BLaER1 (cell line): ENCODE measurements around the gene EEF1A2.

ENCODE experiments used
- H3K27ac ChIP-seq: shearing (Covaris generic); formaldehyde crosslinking; 2 replicates; pipeline ENCODE4 v1.8.1; 2022
- H3K27me3 ChIP-seq: shearing (Covaris generic); formaldehyde crosslinking; 2 replicates; pipeline ENCODE4 v1.8.1; 2022
- H3K36me3 ChIP-seq: shearing (Covaris generic); formaldehyde crosslinking; 2 replicates; pipeline ENCODE4 v1.8.1; 2022
- H3K4me1 ChIP-seq: shearing (Covaris generic); formaldehyde crosslinking; 2 replicates; pipeline ENCODE4 v1.8.1; 2022
- H3K4me2 ChIP-seq: shearing (Covaris generic); formaldehyde crosslinking; 2 replicates; pipeline ENCODE4 v1.8.1; 2022
- H3K4me3 ChIP-seq: shearing (Covaris generic); formaldehyde crosslinking; 2 replicates; pipeline ENCODE4 v1.8.1; 2022
- H3K9ac ChIP-seq: shearing (Covaris generic); formaldehyde crosslinking; 2 replicates; pipeline ENCODE4 v1.8.1; 2022
- H3K9me3 ChIP-seq: shearing (Covaris generic); formaldehyde crosslinking; 2 replicates; pipeline ENCODE4 v1.8.1; 2022
- H4K20me1 ChIP-seq: shearing (Covaris generic); formaldehyde crosslinking; 2 replicates; pipeline ENCODE4 v1.8.1; 2022
- Cebpa-rat ChIP-seq: shearing (Covaris generic); IDR thresholded peaks from 2 replicates; pipeline ENCODE4 v1.8.1; 2022

The EEF1A2 gene

DNA sequence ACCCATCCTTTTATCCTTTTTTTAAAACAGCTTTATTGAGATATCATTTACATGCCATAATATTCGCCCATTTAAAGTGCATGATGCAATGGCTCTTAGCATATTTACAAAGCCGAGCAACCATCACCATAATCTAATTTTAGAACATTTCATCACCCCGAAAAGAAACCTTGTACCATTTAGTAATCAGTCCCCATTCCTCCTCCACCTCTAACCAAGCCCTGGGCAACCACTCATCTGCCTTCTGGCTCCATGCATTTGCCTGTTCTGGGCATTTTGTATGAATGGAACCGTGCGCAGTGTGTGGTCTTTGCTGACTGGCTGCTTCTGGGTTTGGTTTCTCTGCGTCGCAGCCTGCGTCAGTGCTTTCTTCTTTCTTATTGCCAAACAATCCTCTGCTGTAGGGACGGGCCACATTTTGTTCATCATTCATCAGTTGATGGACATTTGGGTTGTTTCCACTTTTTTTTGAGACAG, 10.2 kb upstream of the EEF1A2 start:
- Histone ChIP-seq H3K36me3 (no peaks in the 10 kb centered on the region), H3K4me1 (peaks cover 18% of the 10 kb centered on the region), H3K9me3 (peaks cover 36% of the 10 kb centered on the region), H3K9ac (no peak overlapping the region), H3K4me2 (no peak overlapping the region), H3K27me3 (0 out of 2 replicates have a peak, but pooled peaks cover 4% of the 10 kb centered on the region), H4K20me1 (no peaks in the 10 kb centered on the region), H3K4me3 (no peak overlapping the region), H3K27ac (no peak overlapping the region)
- TF ChIP-seq Cebpa-rat = no peak

DNA sequence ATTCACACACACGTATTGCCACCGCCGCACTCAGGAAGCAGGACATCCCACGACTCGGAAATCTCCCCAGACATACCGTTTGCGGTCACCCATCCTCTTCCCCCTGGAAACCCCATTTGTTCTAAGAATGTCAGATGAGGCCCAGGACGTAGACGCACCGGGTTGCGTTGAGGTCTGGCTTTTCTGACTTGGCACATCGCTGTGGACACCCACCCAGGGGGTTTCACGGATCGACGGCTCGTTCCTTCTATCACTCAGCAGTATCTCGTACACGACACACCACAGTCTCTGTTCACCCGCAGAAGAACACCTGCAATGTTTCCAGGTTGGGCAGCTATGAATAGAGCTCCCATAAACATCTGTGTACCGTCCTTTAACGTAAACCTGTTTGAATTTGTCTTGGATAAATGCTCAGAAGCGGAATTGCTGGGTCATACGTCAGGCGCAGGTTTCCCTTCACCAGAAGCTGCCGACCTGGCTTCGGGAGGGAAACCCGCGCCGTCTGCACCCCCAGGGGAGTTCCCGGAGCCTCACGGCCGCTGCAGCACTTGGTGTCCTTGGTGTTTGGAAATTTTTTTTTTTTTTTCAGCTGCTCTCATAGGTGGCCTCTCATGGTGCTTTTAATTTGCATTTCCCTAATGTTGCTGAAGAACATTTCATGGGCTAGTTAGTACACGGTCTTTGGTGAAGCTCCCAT, 9.3 kb upstream of the EEF1A2 start:
- Histone ChIP-seq H4K20me1 (no peaks in the 10 kb centered on the region), H3K27me3 (0 out of 2 replicates have a peak, but pooled peaks cover 4% of the 10 kb centered on the region), H3K4me1 (peaks cover 24% of the 10 kb centered on the region), H3K36me3 (no peaks in the 10 kb centered on the region), H3K9ac (no peak overlapping the region), H3K9me3 (peaks cover 33% of the 10 kb centered on the region), H3K4me3 (no peak overlapping the region), H3K4me2 (peak overlapping the region; percentile 23), H3K27ac (no peak overlapping the region)
- no peak for TF ChIP-seq Cebpa-rat

- H3K36me3 ChIP-seq = no peaks in the 10 kb centered on the region
- H3K4me2 ChIP-seq = no peak overlapping the region
- no peak overlapping the region for H3K4me3 ChIP-seq
- H3K9ac ChIP-seq = no peak overlapping the region
- H3K4me1 ChIP-seq = peaks cover 34% of the 10 kb centered on the region
- TF ChIP-seq Cebpa-rat = no peak
- no peaks in the 10 kb centered on the region for H4K20me1 ChIP-seq
- H3K9me3 ChIP-seq = peaks cover 30% of the 10 kb centered on the region
- 0 out of 2 replicates have a peak, but pooled peaks cover 4% of the 10 kb centered on the region for H3K27me3 ChIP-seq
- H3K27ac ChIP-seq = no peak overlapping the region
These were observed 8.3 kb upstream of the EEF1A2 start for GRCh38 chr20:63507083-63507743.

DNA sequence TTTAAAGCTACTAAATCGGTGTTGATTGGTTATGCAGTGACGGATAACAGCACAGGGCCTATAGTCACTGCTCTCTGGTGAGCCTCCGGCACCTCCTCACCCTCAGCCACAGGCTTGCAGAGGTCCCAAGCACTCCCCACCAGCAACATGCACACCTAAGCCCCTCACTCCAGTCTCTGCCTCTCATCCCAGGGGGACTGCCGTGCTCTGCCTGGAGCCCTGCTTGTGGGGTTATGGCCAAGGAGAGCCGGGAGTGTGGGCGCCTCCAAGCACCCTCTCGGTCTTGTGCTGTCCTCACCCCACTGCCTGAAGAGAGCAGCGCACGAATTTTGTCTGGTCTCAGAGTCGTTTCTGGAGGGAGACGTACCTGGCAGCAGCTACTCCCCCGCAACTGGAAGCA, 6.8 kb upstream of the EEF1A2 start:
- no peak for TF ChIP-seq Cebpa-rat
- Histone ChIP-seq H4K20me1 (no peaks in the 10 kb centered on the region), H3K9ac (no peak overlapping the region), H3K4me2 (no peak overlapping the region), H3K4me3 (no peak overlapping the region), H3K27me3 (0 out of 2 replicates have a peak, but pooled peaks cover 4% of the 10 kb centered on the region), H3K4me1 (peaks cover 43% of the 10 kb centered on the region), H3K9me3 (peaks cover 30% of the 10 kb centered on the region), H3K27ac (no peak overlapping the region), H3K36me3 (no peaks in the 10 kb centered on the region)

- TF ChIP-seq Cebpa-rat = no peak
- no peaks in the 10 kb centered on the region for H4K20me1 ChIP-seq
- H3K27ac ChIP-seq = no peak overlapping the region
- no peak overlapping the region for H3K4me2 ChIP-seq
- peaks cover 30% of the 10 kb centered on the region for H3K9me3 ChIP-seq
- H3K27me3 ChIP-seq = 0 out of 2 replicates have a peak, but pooled peaks cover 4% of the 10 kb centered on the region
- no peak overlapping the region for H3K4me3 ChIP-seq
- no peaks in the 10 kb centered on the region for H3K36me3 ChIP-seq
- H3K4me1 ChIP-seq = peaks cover 47% of the 10 kb centered on the region
- no peak overlapping the region for H3K9ac ChIP-seq
These were observed 6.4 kb upstream of the EEF1A2 start for GRCh38 chr20:63505281-63505680.

DNA sequence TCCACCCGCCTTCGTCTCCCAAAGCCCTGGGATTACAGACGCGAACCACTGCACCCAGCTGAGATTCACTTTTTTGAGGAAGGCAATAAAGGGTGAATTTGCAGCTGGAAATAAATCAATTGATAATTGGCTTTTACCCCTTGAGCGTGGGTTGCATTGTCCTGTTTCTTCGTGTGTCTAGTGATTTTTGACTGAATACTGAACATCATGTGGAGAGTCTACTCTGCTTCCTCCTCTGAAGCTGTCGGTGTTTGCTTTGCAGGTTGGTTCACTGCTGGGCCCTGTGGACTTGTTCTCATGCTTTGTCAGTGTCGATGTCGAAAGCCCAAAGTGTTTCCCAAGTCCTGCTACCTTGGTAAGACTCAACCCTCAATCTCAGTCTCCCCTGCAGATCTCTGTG, 5.8 kb upstream of the EEF1A2 start:
- Histone ChIP-seq H3K4me3 (no peak overlapping the region), H3K4me2 (no peak overlapping the region), H3K9me3 (peaks cover 30% of the 10 kb centered on the region), H3K27me3 (0 out of 2 replicates have a peak, but pooled peaks cover 4% of the 10 kb centered on the region), H3K27ac (no peak overlapping the region), H4K20me1 (no peaks in the 10 kb centered on the region), H3K9ac (no peak overlapping the region), H3K4me1 (peaks cover 53% of the 10 kb centered on the region), H3K36me3 (no peaks in the 10 kb centered on the region)
- no peak for TF ChIP-seq Cebpa-rat

- no peak overlapping the region for H3K9ac ChIP-seq
- H3K9me3 ChIP-seq = peaks cover 29% of the 10 kb centered on the region
- H3K27ac ChIP-seq = no peak overlapping the region
- no peak for TF ChIP-seq Cebpa-rat
- H3K27me3 ChIP-seq = 0 out of 2 replicates have a peak, but pooled peaks cover 4% of the 10 kb centered on the region
- H3K4me3 ChIP-seq = no peak overlapping the region
- peaks cover 57% of the 10 kb centered on the region for H3K4me1 ChIP-seq
- H3K4me2 ChIP-seq = peak overlapping the region; percentile 97
- H3K36me3 ChIP-seq = no peaks in the 10 kb centered on the region
- no peaks in the 10 kb centered on the region for H4K20me1 ChIP-seq
These were observed 4.6 kb upstream of the EEF1A2 start for GRCh38 chr20:63503524-63503923.

GRCh38 chr20:63502671-63503172, 3.8 kb upstream of the EEF1A2 start:
- peaks cover 5% of the 10 kb centered on the region; the same call in 1 of the 2 replicates for H4K20me1 ChIP-seq
- H3K4me3 ChIP-seq = no peak overlapping the region
- peaks cover 55% of the 10 kb centered on the region for H3K4me1 ChIP-seq
- H3K9ac ChIP-seq = no peak overlapping the region
- peak overlapping the region; percentile 61 for H3K27ac ChIP-seq
- H3K9me3 ChIP-seq = peaks cover 25% of the 10 kb centered on the region
- H3K27me3 ChIP-seq = peaks cover 9% of the 10 kb centered on the region; the same call in 1 of the 2 replicates
- H3K4me2 ChIP-seq = peak overlapping the region; percentile 97
- H3K36me3 ChIP-seq = no peaks in the 10 kb centered on the region
- no peak for TF ChIP-seq Cebpa-rat

DNA sequence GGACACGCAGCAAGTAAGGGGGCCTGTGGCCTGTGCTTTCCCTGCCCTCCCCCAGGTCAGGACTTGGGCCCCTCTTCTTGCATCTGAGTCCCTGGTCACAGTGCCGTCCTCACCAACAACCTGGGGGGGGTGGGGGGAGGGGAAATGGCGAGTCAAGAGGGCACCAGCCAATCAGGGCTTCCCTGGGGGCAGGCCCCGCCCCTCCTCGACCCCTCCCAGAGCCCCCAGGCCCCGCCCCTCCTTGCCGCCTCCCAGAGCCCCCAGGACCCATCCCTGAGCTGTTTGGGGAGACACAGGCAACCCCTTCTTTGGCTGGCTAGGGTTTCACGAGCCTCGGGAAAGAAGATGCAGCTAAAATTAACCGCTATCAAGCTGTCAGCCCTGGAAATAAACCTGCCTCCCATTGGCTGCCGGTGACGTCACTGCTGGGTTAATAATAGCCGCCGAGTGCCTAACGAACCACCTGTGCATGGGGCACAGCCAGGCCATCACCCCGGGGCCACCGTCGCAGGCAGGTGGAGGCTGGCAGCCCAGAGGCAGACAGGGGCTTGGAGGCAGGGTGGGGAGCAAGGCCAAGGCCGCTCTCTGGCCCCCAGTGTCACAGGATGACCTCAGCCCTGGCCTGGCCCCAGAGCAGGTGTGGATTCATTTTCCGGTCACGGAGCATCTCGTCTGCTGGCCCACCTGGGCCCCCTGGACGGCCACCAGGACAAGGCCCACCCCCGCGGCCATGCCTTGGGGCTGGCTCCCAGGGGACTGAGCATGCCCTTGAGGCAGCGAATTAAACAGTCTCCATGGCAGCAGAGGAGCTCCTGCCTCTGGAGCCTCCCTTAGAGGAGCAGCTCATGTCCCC, 3.2 kb upstream of the EEF1A2 start:
- no peak overlapping the region for H3K9ac ChIP-seq
- peaks cover 14% of the 10 kb centered on the region; the same call in 1 of the 2 replicates for H3K27me3 ChIP-seq
- TF ChIP-seq Cebpa-rat = no peak
- H3K27ac ChIP-seq = peak overlapping the region; percentile 61
- H3K9me3 ChIP-seq = peaks cover 25% of the 10 kb centered on the region
- peak overlapping the region; percentile 41; the same call in 1 of the 2 replicates for H3K4me3 ChIP-seq
- H3K36me3 ChIP-seq = no peaks in the 10 kb centered on the region
- peaks cover 12% of the 10 kb centered on the region for H4K20me1 ChIP-seq
- H3K4me1 ChIP-seq = peaks cover 60% of the 10 kb centered on the region
- H3K4me2 ChIP-seq = peak overlapping the region; percentile 97
